Naive B cell (primary cell): ENCODE results near the gene TMEM167A. TPM values are rescaled to one million over a fixed set of nuclear protein-coding genes. Genes with fewer than 3 reads are reported as not detected.

Experiments
- ATAC-seq, 2 donors: fragments of 150-1000 bp; cut with Tn5 transposase; 2 replicates each; pipeline ENCODE4 v1.10.0; 2021; ENCODE audit warnings: low read depth in 2 of 2, mild to moderate bottlenecking in 2 of 2, moderate library complexity in 2 of 2
- DNase-seq: peaks from one replicate; pipeline ENCODE4 v3.0.0; 2022
- H3K27ac Mint-ChIP-seq, 6 donors: one replicate each; pipeline ENCODE4 v1.8.0; 2020 to 2022; ENCODE audit warnings: mild to moderate bottlenecking in 6 of 6, mixed read lengths in 6 of 6, moderate library complexity in 5 of 6, inconsistent platforms in 2 of 6
- H3K27me3 Mint-ChIP-seq, 3 donors: one replicate each; pipeline ENCODE4 v1.8.0; 2021 to 2022; ENCODE audit warnings: mixed read lengths in 3 of 3, mild to moderate bottlenecking in 1 of 3
- H3K36me3 Mint-ChIP-seq, 2 donors: one replicate each; pipeline ENCODE4 v1.8.0; 2020 to 2022; ENCODE audit warnings: mixed read lengths in 2 of 2, inconsistent platforms in 1 of 2, mild to moderate bottlenecking in 1 of 2
- H3K4me1 Mint-ChIP-seq, 3 donors: one replicate each; pipeline ENCODE4 v1.8.0; 2020 to 2022; ENCODE audit warnings: mixed read lengths in 3 of 3, inconsistent platforms in 1 of 3, mild to moderate bottlenecking in 1 of 3, moderate library complexity in 1 of 3
- H3K4me3 Mint-ChIP-seq, 8 donors: one replicate each; pipeline ENCODE4 v1.8.0; 2020 to 2022; ENCODE audit warnings: mild to moderate bottlenecking in 8 of 8, mixed read lengths in 8 of 8, moderate library complexity in 8 of 8, inconsistent platforms in 2 of 8
- H3K9me3 Mint-ChIP-seq, 7 donors: one replicate each; pipeline ENCODE4 v1.8.0; 2020 to 2022; ENCODE audit warnings: mixed read lengths in 7 of 7, mild to moderate bottlenecking in 5 of 7, inconsistent platforms in 2 of 7, moderate library complexity in 1 of 7
- polyA plus RNA-seq, 6 donors: library from polyadenylated mRNA; unstranded; fragments of 300-500 nt; fragmentation: Illumina TruSeq; gene quantifications; one replicate each; pipeline ENCODE4 v1.2.3, GENCODE V29; 2021; ENCODE audit warnings: low read depth in 6 of 6

The TMEM167A gene
- polyA plus RNA-seq = 10 to 100 TPM; 50.8 to 88.1 (median 60.9) TPM

- Mint-ChIP-seq H3K27me3 (no peaks in the 10 kb centered on the region), H3K36me3 (peaks cover 7 to 15% of the 10 kb centered on the region in 2 donors), H3K4me1 (peaks cover 33 to 64% (median 45%) of the 10 kb centered on the region in 3 donors), H3K4me3 (peak within 1 kb of the TSS; percentile 95 to 100 (median 98)), H3K27ac (peak within 1 kb of the TSS; percentile 96 to 99 (median 98)), H3K9me3 (no peaks in the 10 kb centered on the region)
- ATAC-seq (peak; percentile 98), DNase-seq (peak; percentile 94)
Observed at GRCh38 chr5:83076742-83077661, at the start of gene TMEM167A, which contains the start of gene XRCC4. Gene TMEM167A (minus strand): TSS chr5:83077394. CDS start chr5:83077323, 71 bp downstream. Gene XRCC4 (plus strand): TSS chr5:83077547. CDS start chr5:83104920, 27,373 bp downstream.

DNA sequence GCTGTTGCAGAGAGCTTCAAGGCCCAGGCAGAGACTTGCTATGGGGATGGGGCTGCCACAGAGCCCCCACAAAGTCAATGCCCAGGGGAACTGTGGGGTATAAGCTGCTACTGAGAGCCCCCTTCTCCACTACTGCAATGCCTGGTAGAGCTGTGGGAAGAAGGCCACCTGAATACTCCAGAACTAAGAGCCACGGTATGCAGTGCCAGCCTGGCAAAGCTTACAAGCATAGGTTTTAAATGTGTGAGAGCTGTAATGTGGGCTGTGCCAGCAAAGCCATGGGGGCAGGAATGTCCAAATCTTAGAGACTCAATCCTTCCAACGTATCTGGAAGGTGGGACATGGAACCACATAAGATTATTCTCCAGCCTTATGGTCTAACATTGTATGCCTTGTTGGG, 49.3 kb upstream of the TMEM167A start:
- Mint-ChIP-seq H3K4me3 (no peak overlapping the region), H3K9me3 (peaks cover 4 to 38% (median 23%) of the 10 kb centered on the region in 7 donors), H3K4me1 (no peaks in the 10 kb centered on the region), H3K27me3 (no peaks in the 10 kb centered on the region), H3K36me3 (peaks cover 11 to 15% of the 10 kb centered on the region in 2 donors), H3K27ac (no peak overlapping the region)
- no peak for DNase-seq
- ATAC-seq = no peak

- ATAC-seq = no peak
- H3K36me3 Mint-ChIP-seq = peaks cover 1 to 16% of the 10 kb centered on the region in 2 donors
- no peaks in the 10 kb centered on the region for H3K27me3 Mint-ChIP-seq
- H3K4me3 Mint-ChIP-seq = no peak overlapping the region
- H3K27ac Mint-ChIP-seq = peak overlapping the region in 1 of 6 donors; percentile 23
- H3K9me3 Mint-ChIP-seq = peaks cover 0 to 33% (median 23%) of the 10 kb centered on the region in 7 donors
- no peaks in the 10 kb centered on the region for H3K4me1 Mint-ChIP-seq
- DNase-seq = no peak
Observed at GRCh38 chr5:83125560-83125959, 48.4 kb upstream of the TMEM167A start.

DNA sequence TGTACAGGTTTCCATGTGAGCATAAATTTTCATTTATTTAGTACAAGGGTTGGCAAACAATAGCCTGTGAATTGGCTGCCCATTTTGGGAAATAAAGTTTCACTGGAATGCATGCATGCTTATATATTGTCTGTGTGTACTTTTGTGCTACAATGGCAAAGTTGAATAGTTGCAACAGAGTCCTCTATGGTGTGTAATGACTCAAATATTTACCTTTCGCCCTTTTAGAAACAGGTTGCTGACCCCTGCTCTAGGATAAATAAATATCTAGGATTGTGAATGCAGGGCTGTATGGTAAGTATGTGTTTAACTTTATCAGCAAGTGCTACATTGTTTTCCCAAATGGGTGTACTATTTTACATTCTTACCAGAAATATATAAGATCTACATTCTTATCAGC, 47.4 kb upstream of the TMEM167A start:
- Mint-ChIP-seq H3K36me3 (peaks cover 0 to 20% of the 10 kb centered on the region in 2 donors), H3K27me3 (no peaks in the 10 kb centered on the region), H3K4me1 (no peaks in the 10 kb centered on the region), H3K27ac (no peak overlapping the region), H3K4me3 (no peak overlapping the region), H3K9me3 (peaks cover 0 to 26% (median 20%) of the 10 kb centered on the region in 7 donors)
- ATAC-seq (no peak), DNase-seq (no peak)

DNA sequence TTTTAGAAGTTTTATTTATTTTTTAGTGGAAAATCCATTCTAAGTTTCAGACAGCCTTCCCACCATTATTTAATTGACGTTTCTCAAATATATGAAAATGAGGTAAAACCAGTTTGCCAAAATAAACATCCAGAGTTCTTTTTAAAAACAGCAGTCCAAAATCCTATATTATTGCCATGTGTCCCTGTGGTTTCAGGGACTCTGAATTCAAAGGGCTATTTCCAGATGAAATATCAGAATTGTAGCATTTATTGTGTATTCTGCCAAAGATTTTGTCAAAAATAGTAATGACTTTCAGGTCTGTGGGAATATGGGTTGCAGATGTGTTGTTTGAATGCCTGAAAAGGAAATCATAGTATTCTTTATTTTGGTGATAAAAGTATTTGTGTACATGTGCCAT, 41.8 kb upstream of the TMEM167A start:
- Mint-ChIP-seq H3K4me3 (no peak overlapping the region), H3K27ac (no peak overlapping the region), H3K4me1 (no peaks in the 10 kb centered on the region), H3K9me3 (peaks cover 0 to 21% (median 14%) of the 10 kb centered on the region in 7 donors), H3K36me3 (peaks cover 11 to 28% of the 10 kb centered on the region in 2 donors), H3K27me3 (no peaks in the 10 kb centered on the region)
- no peak for DNase-seq
- ATAC-seq = no peak

GRCh38 chr5:83118471-83118870, 41.3 kb upstream of the TMEM167A start:
- no peak for ATAC-seq
- H3K4me3 Mint-ChIP-seq = no peak overlapping the region
- H3K36me3 Mint-ChIP-seq = peaks cover 11 to 28% of the 10 kb centered on the region in 2 donors
- peaks cover 0 to 21% (median 16%) of the 10 kb centered on the region in 7 donors for H3K9me3 Mint-ChIP-seq
- H3K27me3 Mint-ChIP-seq = no peaks in the 10 kb centered on the region
- H3K27ac Mint-ChIP-seq = no peak overlapping the region
- no peak for DNase-seq
- H3K4me1 Mint-ChIP-seq = no peaks in the 10 kb centered on the region

GRCh38 chr5:83115816-83116215, 38.6 kb upstream of the TMEM167A start:
- Mint-ChIP-seq H3K36me3 (peaks cover 23 to 44% of the 10 kb centered on the region in 2 donors), H3K4me3 (no peak overlapping the region), H3K4me1 (no peaks in the 10 kb centered on the region), H3K9me3 (peaks cover 0 to 35% (median 30%) of the 10 kb centered on the region in 7 donors), H3K27ac (no peak overlapping the region), H3K27me3 (no peaks in the 10 kb centered on the region)
- ATAC-seq = no peak
- DNase-seq = no peak

DNA sequence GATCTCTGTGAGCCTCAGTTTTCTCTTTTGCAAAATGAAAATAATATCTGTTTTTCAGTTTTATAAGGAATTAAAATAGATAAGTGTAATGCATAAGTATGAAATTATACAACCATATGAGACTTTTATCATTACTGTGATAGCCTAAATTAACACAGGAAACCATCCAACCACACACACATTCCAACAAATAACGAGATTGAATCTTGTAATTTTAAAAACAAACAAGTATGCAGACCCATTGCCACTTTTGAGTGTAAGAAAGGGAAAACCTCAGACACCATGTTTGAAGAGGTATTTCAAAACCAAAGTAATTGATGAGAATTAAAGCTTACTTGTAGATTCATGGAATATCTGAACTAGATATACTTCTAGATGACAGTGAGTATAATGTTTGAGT, 32.2 kb upstream of the TMEM167A start:
- H3K36me3 Mint-ChIP-seq = peaks cover 14 to 38% of the 10 kb centered on the region in 2 donors

DNA sequence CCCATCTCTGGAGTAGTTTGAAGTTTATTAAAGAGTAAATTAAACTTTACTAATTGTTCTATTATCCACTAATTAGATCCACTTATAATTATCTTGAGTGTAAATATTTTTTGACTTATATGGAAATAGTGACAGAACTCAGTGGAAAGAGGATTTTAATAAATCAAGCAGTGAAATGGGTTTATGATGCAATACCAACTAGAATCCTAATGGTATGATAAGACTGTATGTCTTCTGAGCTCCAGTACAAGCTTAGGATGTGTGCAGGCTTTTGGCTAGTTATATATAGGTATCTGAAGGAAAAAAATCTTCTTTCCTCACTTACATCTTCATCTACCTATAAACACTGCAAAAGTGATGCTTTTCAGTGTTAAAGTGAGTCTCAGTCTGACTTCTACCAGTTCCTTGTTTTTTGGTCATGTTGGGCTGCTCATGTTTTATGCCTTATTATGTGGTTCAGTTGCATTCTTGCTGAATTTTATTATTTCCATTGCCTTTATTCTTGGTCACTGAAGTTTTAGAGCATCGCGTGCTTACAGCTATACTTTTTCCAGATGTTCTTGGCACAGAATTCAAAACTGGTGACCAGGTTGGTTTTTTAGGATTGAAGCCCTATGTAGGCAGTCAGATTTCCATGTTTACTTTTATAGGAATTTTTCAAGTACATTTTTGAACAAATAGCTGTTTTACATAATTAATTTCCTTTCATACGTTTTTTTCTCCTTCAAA, 30.7 kb upstream of the TMEM167A start:
- no peak for DNase-seq
- H3K4me1 Mint-ChIP-seq = no peaks in the 10 kb centered on the region
- no peak overlapping the region for H3K4me3 Mint-ChIP-seq
- no peaks in the 10 kb centered on the region for H3K27me3 Mint-ChIP-seq
- H3K27ac Mint-ChIP-seq = peak overlapping the region in 2 of 6 donors; percentile 56 to 76
- H3K9me3 Mint-ChIP-seq = peaks cover 0 to 9% (median 8%) of the 10 kb centered on the region in 7 donors
- no peak for ATAC-seq
- H3K36me3 Mint-ChIP-seq = peaks cover 8 to 38% of the 10 kb centered on the region in 2 donors

More for the DNA sequence above, 32.2 kb upstream of the TMEM167A start:
- DNase-seq (no peak), ATAC-seq (no peak)
- Mint-ChIP-seq H3K27ac (no peak overlapping the region), H3K9me3 (peaks cover 0 to 22% (median 16%) of the 10 kb centered on the region in 7 donors), H3K4me1 (no peaks in the 10 kb centered on the region), H3K27me3 (no peaks in the 10 kb centered on the region), H3K4me3 (no peak overlapping the region)

- H3K27ac Mint-ChIP-seq = no peak overlapping the region
- H3K9me3 Mint-ChIP-seq = no peaks in the 10 kb centered on the region
- peaks cover 0 to 19% of the 10 kb centered on the region in 2 donors for H3K36me3 Mint-ChIP-seq
- no peaks in the 10 kb centered on the region for H3K4me1 Mint-ChIP-seq
- no peak for ATAC-seq
- DNase-seq = no peak
- H3K27me3 Mint-ChIP-seq = no peaks in the 10 kb centered on the region
- no peak overlapping the region for H3K4me3 Mint-ChIP-seq
Observed at GRCh38 chr5:83104021-83104420, 26.8 kb upstream of the TMEM167A start.

DNA sequence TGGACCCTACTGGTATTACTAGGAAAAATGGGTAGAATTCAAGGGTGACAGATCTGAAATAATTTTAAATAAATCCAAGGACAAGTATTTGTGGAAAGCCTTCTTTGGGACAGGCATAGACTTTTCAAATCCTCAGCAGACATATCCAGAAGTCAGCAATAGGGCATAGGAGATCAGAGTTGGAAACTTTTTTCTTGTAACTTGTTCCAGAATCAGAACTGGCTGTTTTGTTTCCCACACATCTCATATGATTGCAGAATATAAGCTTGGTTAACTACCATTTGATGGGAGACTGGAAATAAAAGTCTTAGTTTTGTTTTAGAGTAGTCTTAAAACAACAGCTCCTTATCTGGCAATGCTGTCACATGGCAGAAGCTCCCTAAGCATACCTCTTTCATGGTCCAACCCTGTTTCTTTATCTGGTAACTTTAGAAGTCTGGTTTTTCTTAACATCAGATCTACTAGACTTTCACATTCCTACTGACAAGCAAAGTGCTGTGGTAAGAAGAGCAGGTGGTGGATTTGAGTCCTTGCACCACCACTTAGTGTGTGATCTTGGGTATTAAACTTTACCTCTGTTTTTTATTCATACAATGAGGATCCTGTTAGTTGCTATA, 25.3 kb upstream of the TMEM167A start:
- Mint-ChIP-seq H3K27ac (no peak overlapping the region), H3K27me3 (no peaks in the 10 kb centered on the region), H3K36me3 (peaks cover 0 to 18% of the 10 kb centered on the region in 2 donors), H3K9me3 (no peaks in the 10 kb centered on the region), H3K4me3 (no peak overlapping the region), H3K4me1 (no peaks in the 10 kb centered on the region)
- ATAC-seq = no peak
- DNase-seq = no peak

DNA sequence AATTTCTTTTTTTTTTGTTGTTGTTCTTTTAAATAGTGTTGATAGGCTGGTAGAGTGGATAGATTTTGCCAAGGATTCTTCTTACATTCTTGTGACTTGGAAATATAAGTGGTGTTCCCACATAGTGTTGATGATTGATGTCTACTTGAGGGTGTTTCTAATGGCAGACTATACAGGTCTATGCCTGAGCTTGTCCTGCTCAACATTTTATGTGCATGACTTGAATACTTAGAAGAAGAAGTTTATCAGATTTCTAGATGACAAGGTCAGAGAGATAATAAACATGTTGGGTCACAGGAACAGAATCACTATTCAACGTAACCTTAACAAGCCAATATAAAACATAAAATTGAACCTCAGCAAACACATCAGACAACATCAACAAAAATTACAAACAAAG, 24.3 kb upstream of the TMEM167A start:
- Mint-ChIP-seq H3K27ac (no peak overlapping the region), H3K36me3 (peaks cover 0 to 10% of the 10 kb centered on the region in 2 donors), H3K4me1 (no peaks in the 10 kb centered on the region), H3K27me3 (no peaks in the 10 kb centered on the region), H3K9me3 (no peaks in the 10 kb centered on the region), H3K4me3 (no peak overlapping the region)
- DNase-seq (no peak), ATAC-seq (no peak)

DNA sequence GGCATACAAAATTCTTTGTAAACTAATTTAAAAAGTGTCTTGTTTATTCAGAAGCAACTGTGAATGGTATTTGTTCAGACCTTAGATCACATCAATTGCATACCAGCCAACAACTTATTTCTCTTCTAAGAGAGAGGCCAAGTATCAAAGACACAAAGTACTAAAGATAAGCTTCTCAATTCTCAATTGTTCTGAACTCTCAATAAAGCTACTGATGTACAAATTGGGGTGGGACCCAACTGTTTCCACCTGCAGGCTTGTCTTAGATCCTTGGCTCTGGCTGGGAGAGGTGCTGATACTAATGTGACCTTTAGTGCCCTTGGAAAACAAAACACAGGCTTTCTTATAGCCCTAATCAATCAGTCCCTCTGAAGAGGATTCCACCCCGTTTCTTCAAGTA, 22.3 kb upstream of the TMEM167A start:
- H3K27me3 Mint-ChIP-seq = no peaks in the 10 kb centered on the region
- no peak overlapping the region for H3K27ac Mint-ChIP-seq
- H3K4me1 Mint-ChIP-seq = no peaks in the 10 kb centered on the region
- peaks cover 0 to 7% (median 1%) of the 10 kb centered on the region in 7 donors for H3K9me3 Mint-ChIP-seq
- DNase-seq = no peak
- H3K36me3 Mint-ChIP-seq = peaks cover 4 to 13% of the 10 kb centered on the region in 2 donors
- H3K4me3 Mint-ChIP-seq = no peak overlapping the region
- no peak for ATAC-seq
